ENCODE results near the gene WNT8B.

The WNT8B gene

GRCh38 chr10:100485366-100485765 is 22.6 kb downstream of the WNT8B start:
- DNase-seq = no peak

- no peak for DNase-seq
Measured at GRCh38 chr10:100485801-100486495, 23.1 kb downstream of the WNT8B start.

GRCh38 chr10:100487529-100487928 is 24.7 kb downstream of the WNT8B start:
- no peak for DNase-seq

- no peak for DNase-seq
Measured at GRCh38 chr10:100489396-100489795, 26.6 kb downstream of the WNT8B start.

GRCh38 chr10:100490531-100490930 is 27.7 kb downstream of the WNT8B start:
- no peak for DNase-seq

- DNase-seq = no peak
Measured at GRCh38 chr10:100496567-100496966, 33.8 kb downstream of the WNT8B start.

GRCh38 chr10:100498059-100498458 is 35.2 kb downstream of the WNT8B start:
- DNase-seq = no peak

GRCh38 chr10:100501423-100501822 is 38.6 kb downstream of the WNT8B start:
- DNase-seq = no peak

- DNase-seq = no peak
Measured at GRCh38 chr10:100502926-100503494, 40.2 kb downstream of the WNT8B start.

- DNase-seq = no peak
Measured at GRCh38 chr10:100504096-100504495, 41.3 kb downstream of the WNT8B start.

GRCh38 chr10:100505164-100505563 is 42.4 kb downstream of the WNT8B start:
- no peak for DNase-seq

GRCh38 chr10:100506596-100507356 is 44.0 kb downstream of the WNT8B start:
- DNase-seq = no peak

- no peak for DNase-seq
Measured at GRCh38 chr10:100507357-100507732, 44.5 kb downstream of the WNT8B start.

GRCh38 chr10:100508266-100508665 is 45.5 kb downstream of the WNT8B start:
- DNase-seq = no peak

- peak in 1 of 4 experiments; percentile 17 for DNase-seq
Measured at GRCh38 chr10:100508691-100509150, 45.9 kb downstream of the WNT8B start.

- peak in 2 of 4 experiments; percentile 16 to 41 for DNase-seq
Measured at GRCh38 chr10:100509241-100509840, 46.5 kb downstream of the WNT8B start.

- peak in 2 of 4 experiments; percentile 34 to 38 for DNase-seq
Measured at GRCh38 chr10:100510533-100511308, 47.9 kb downstream of the WNT8B start.

GRCh38 chr10:100515612-100516011 is 52.8 kb downstream of the WNT8B start:
- DNase-seq = no peak

- DNase-seq = no peak
Measured at GRCh38 chr10:100516847-100517246, 54.0 kb downstream of the WNT8B start.

GRCh38 chr10:100518761-100519241 is 56.0 kb downstream of the WNT8B start:
- DNase-seq = peak in 2 of 4 experiments; percentile 39 to 44

GRCh38 chr10:100519311-100520051 is 56.7 kb downstream of the WNT8B start, which contains the start of gene SEC31B:
Gene SEC31B (minus strand): TSS chr10:100519861. CDS start chr10:100516952, 2,909 bp downstream.
- no peak for DNase-seq

- no peak for DNase-seq
Measured at GRCh38 chr10:100520811-100521210, 58.0 kb downstream of the WNT8B start.
